Stimulated activated CD8-positive, alpha-beta memory T cell treated with anti-CD3 and anti-CD28 coated beads, Interleukin-15, amount 100 ng/mL, for 4 hours (primary cell): ENCODE data around the gene CLCN4.

Experiments used
- DNase-seq, 2 donors: peaks; one replicate each; pipeline ENCODE4 v3.0.0-alpha.2; 2020; ENCODE audit warnings: low read depth in 2 of 2

CLCN4 gene

GRCh38 chrX:10166731-10167151 lies 10.0 kb downstream of the CLCN4 start:
- DNase-seq, result no peak

GRCh38 chrX:10167573-10167972 lies 10.8 kb downstream of the CLCN4 start:
- no peak for DNase-seq

- no peak for DNase-seq
These were observed 11.5 kb downstream of the CLCN4 start for GRCh38 chrX:10168226-10168625.

GRCh38 chrX:10169175-10169574 lies 12.4 kb downstream of the CLCN4 start:
- DNase-seq, result no peak

GRCh38 chrX:10171249-10171648 lies 14.5 kb downstream of the CLCN4 start:
- no peak for DNase-seq

- DNase-seq, result no peak
These were observed 16.1 kb downstream of the CLCN4 start for GRCh38 chrX:10172877-10173276.

GRCh38 chrX:10173331-10173900 lies 16.6 kb downstream of the CLCN4 start:
- no peak for DNase-seq

- no peak for DNase-seq
These were observed 17.3 kb downstream of the CLCN4 start for GRCh38 chrX:10174051-10174450.

- DNase-seq, result no peak
These were observed 18.0 kb downstream of the CLCN4 start for GRCh38 chrX:10174810-10175209.

- DNase-seq, result no peak
These were observed 18.6 kb downstream of the CLCN4 start for GRCh38 chrX:10175319-10175871.

- DNase-seq, result no peak
These were observed 19.6 kb downstream of the CLCN4 start for GRCh38 chrX:10176121-10177003.

- DNase-seq, result no peak
These were observed 20.2 kb downstream of the CLCN4 start for GRCh38 chrX:10177004-10177396.

GRCh38 chrX:10177601-10178000 lies 20.8 kb downstream of the CLCN4 start:
- DNase-seq, result no peak

- no peak for DNase-seq
These were observed 22.2 kb downstream of the CLCN4 start for GRCh38 chrX:10178866-10179463.

GRCh38 chrX:10183760-10184159 lies 27.0 kb downstream of the CLCN4 start:
- DNase-seq, result no peak

- DNase-seq, result no peak
These were observed 27.6 kb downstream of the CLCN4 start for GRCh38 chrX:10184411-10184810.

- DNase-seq, result no peak
These were observed 29.6 kb downstream of the CLCN4 start for GRCh38 chrX:10186355-10186754.

GRCh38 chrX:10187421-10187820 lies 30.6 kb downstream of the CLCN4 start:
- DNase-seq, result no peak

- peak; percentile 23 to 30 for DNase-seq
These were observed 32.8 kb downstream of the CLCN4 start for GRCh38 chrX:10189317-10190268.

GRCh38 chrX:10190367-10190766 lies 33.6 kb downstream of the CLCN4 start:
- no peak for DNase-seq

- no peak for DNase-seq
These were observed 36.8 kb downstream of the CLCN4 start for GRCh38 chrX:10193587-10193986.
